ENCODE results near the gene EHD3.

The EHD3 gene

GRCh38 chr2:31237348-31238017, 3.5 kb downstream of the EHD3 start:
- no peak for DNase-seq (ENCODE audit: low spot score)

- no peak for DNase-seq (ENCODE audit: low spot score)
These were observed 4.4 kb downstream of the EHD3 start for GRCh38 chr2:31238126-31238905.

- DNase-seq (ENCODE audit: low spot score) = no peak
These were observed 5.1 kb downstream of the EHD3 start for GRCh38 chr2:31238906-31239592.

- no peak for DNase-seq (ENCODE audit: low spot score)
These were observed 5.7 kb downstream of the EHD3 start for GRCh38 chr2:31239593-31240177.

- no peak for DNase-seq (ENCODE audit: low spot score)
These were observed 6.7 kb downstream of the EHD3 start for GRCh38 chr2:31240381-31241365.

- DNase-seq (ENCODE audit: low spot score) = no peak
These were observed 7.8 kb downstream of the EHD3 start for GRCh38 chr2:31241625-31242270.

- DNase-seq (ENCODE audit: low spot score) = no peak
These were observed 9.1 kb downstream of the EHD3 start for GRCh38 chr2:31243053-31243452.

GRCh38 chr2:31244101-31244500, 10.1 kb downstream of the EHD3 start:
- no peak for DNase-seq (ENCODE audit: low spot score)

- no peak for DNase-seq (ENCODE audit: low spot score)
These were observed 12.4 kb downstream of the EHD3 start for GRCh38 chr2:31246184-31246852.

GRCh38 chr2:31247711-31248110, 13.8 kb downstream of the EHD3 start:
- no peak for DNase-seq (ENCODE audit: low spot score)

- DNase-seq (ENCODE audit: low spot score) = no peak
These were observed 14.2 kb downstream of the EHD3 start for GRCh38 chr2:31248139-31248538.

GRCh38 chr2:31249009-31249690, 15.2 kb downstream of the EHD3 start:
- DNase-seq (ENCODE audit: low spot score) = no peak

GRCh38 chr2:31251018-31251417, 17.1 kb downstream of the EHD3 start:
- no peak for DNase-seq (ENCODE audit: low spot score)

- no peak for DNase-seq (ENCODE audit: low spot score)
These were observed 17.9 kb downstream of the EHD3 start for GRCh38 chr2:31251851-31252250.

- no peak for DNase-seq (ENCODE audit: low spot score)
These were observed 19.6 kb downstream of the EHD3 start for GRCh38 chr2:31253356-31254131.

- no peak for DNase-seq (ENCODE audit: low spot score)
These were observed 20.6 kb downstream of the EHD3 start for GRCh38 chr2:31254237-31255203.

- no peak for DNase-seq (ENCODE audit: low spot score)
These were observed 22.1 kb downstream of the EHD3 start for GRCh38 chr2:31255911-31256571.
